Upper lobe of left lung (tissue), 4 donors: ENCODE measurements around the gene EGFLAM.

Experiments
- CTCF ChIP-seq, 6 experiments: fragments of 450-650 bp in 4 of 6; fragments of 200-600 bp in 2 of 6; sonication (generic) in 2 of 6; IDR thresholded peaks; one replicate each; pipeline ENCODE4 v1.5.1; 2016 to 2019; ENCODE audit warnings: antibody characterized with exemption in 6 of 6
- EP300 ChIP-seq, 4 donors: sonication (generic); formaldehyde crosslinking; IDR thresholded peaks; one replicate each; pipeline ENCODE4 v1.5.1; 2017; ENCODE audit warnings: antibody characterized with exemption in 4 of 4, control low read depth in 2 of 4
- POLR2A ChIP-seq, 4 donors: fragments of 450-650 bp; IDR thresholded peaks; one replicate each; pipeline ENCODE4 v1.5.1; 2016 to 2017; ENCODE audit warnings: antibody characterized with exemption in 4 of 4, mild to moderate bottlenecking in 2 of 4

GRCh38 chr5:38226091-38226490 is 32.3 kb upstream of the EGFLAM start:
- TF ChIP-seq POLR2A (IDR thresholded peaks at IDR 0.05) (no peak), CTCF (IDR thresholded peaks at IDR 0.05) (no peak), EP300 (IDR thresholded peaks at IDR 0.05) (no peak)
